Measurements from ENCODE around the gene CDK4. TPM values are rescaled to one million over a fixed set of nuclear protein-coding genes. Genes with fewer than 3 reads are reported as not detected.
A peak's percentile ranks its signal among the peaks of the same experiment; 100 is the strongest.

Gene CDK4
- total and polyA plus RNA-seq, 4 donors, result 62.9 to 142 (median 127) TPM

DNA sequence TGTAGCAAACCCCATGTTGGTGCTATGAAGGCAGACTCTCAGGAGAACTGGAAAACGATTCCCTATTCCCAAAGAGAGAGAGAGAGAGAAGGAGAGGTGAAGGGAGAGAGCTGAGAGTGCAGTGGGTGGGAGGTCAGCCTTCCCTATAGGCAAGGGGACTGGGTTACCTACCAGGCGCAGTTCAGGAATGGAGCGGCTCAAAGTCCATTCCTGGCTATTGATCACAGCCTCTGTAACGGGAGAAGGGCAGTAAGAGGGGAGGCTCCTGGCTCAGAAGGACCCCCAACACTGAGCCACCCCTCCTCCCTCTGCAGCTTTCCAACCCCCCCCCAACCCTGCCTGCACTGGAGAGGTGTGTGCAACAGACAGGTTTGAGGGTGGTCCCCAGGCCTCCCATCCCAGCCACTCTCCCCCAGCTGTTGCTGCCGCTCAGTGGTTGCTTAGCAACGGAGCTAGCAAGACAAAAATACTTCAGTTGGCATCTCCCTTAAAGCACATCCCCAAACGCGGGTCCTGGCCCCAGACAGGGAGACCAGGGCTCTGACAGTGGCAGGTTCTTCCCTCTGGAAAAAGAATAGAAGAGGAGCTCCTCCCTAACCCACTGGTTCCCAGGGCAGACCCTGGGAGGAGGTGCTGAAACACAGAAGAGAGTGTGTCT, 16.8 kb downstream of the CDK4 start:
- Histone ChIP-seq H3K4me1 (ENCODE audit: control insufficient read depth, insufficient read depth, low read length) (peaks cover 44% of the 10 kb centered on the region), H3K27ac (ENCODE audit: low read depth, low read length) (no peak overlapping the region), H3K27me3 (ENCODE audit: control insufficient read depth, insufficient read depth, low read length) (peaks cover 72% of the 10 kb centered on the region), H3K36me3 (ENCODE audit: control insufficient read depth, insufficient read depth, low read length) (peaks cover 43% of the 10 kb centered on the region), H3K4me3 (ENCODE audit: low read depth, low read length) (peak overlapping the region; percentile 11), H3K9me3 (ENCODE audit: control insufficient read depth, insufficient read depth, low read length) (no peaks in the 10 kb centered on the region)
- DNase-seq (ENCODE audit: low read depth in 4 of 6, low spot score in 6 of 6), result peak in 2 of 6 donors; percentile 66 to 82
- WGBS (ENCODE audit: insufficient coverage), result no CpG with 5 or more reads among the region's 8 CpGs

DNA sequence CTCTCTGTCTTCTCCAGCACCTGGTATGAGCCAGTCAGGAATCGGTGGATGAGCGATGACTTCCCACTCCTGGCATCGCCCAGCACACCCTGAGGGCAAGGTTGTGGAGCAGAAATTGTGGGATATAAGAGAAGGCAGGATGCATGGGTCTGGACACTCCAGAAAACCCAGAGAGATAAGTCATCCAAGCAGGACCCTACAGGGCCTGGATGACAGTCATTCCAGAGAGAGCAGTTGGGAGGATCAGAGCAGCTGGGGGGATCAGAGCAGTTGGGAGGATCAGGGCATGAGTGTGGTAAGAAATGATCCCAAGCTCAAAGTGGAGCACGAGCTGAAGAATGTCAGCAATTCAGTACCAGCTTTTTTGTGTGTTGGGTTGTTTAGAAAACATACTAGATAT, 17.5 kb downstream of the CDK4 start:
- H3K4me3 ChIP-seq (ENCODE audit: low read depth, low read length), result no peak overlapping the region
- H3K27me3 ChIP-seq (ENCODE audit: control insufficient read depth, insufficient read depth, low read length), result peaks cover 65% of the 10 kb centered on the region
- WGBS (ENCODE audit: insufficient coverage), result 88% methylated on average over 2 of the region's 4 CpGs
- DNase-seq (ENCODE audit: low read depth in 4 of 6, low spot score in 6 of 6), result no peak
- peaks cover 46% of the 10 kb centered on the region for H3K36me3 ChIP-seq (ENCODE audit: control insufficient read depth, insufficient read depth, low read length)
- H3K27ac ChIP-seq (ENCODE audit: low read depth, low read length), result no peak overlapping the region
- peaks cover 37% of the 10 kb centered on the region for H3K4me1 ChIP-seq (ENCODE audit: control insufficient read depth, insufficient read depth, low read length)
- H3K9me3 ChIP-seq (ENCODE audit: control insufficient read depth, insufficient read depth, low read length), result no peaks in the 10 kb centered on the region

DNA sequence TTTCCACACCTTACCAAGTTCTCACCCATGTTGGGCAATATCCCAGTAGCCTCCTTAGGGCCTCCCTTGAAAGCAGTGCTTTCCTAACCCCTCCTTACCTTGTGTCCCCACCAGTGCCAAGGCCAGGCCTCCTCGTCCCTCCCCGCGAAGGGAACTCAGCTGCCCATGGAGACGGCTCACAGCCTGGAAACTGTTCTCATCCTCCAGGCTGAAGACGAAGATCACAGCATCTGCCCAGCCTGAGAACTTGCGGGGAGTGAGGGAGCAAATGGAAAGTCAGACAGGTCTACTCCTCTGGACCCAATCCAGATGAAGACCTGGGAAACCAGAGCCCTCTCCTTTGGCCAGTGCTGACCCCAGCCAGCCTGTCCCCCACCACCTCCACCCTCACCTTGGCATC, 18.2 kb downstream of the CDK4 start:
- 69% methylated on average over 6 of the region's 6 CpGs for WGBS (ENCODE audit: insufficient coverage)
- Histone ChIP-seq H3K27ac (ENCODE audit: low read depth, low read length) (no peak overlapping the region), H3K27me3 (ENCODE audit: control insufficient read depth, insufficient read depth, low read length) (peaks cover 60% of the 10 kb centered on the region), H3K4me1 (ENCODE audit: control insufficient read depth, insufficient read depth, low read length) (peaks cover 31% of the 10 kb centered on the region), H3K36me3 (ENCODE audit: control insufficient read depth, insufficient read depth, low read length) (peaks cover 51% of the 10 kb centered on the region), H3K9me3 (ENCODE audit: control insufficient read depth, insufficient read depth, low read length) (no peaks in the 10 kb centered on the region), H3K4me3 (ENCODE audit: low read depth, low read length) (no peak overlapping the region)
- DNase-seq (ENCODE audit: low read depth in 4 of 6, low spot score in 6 of 6), result no peak

DNA sequence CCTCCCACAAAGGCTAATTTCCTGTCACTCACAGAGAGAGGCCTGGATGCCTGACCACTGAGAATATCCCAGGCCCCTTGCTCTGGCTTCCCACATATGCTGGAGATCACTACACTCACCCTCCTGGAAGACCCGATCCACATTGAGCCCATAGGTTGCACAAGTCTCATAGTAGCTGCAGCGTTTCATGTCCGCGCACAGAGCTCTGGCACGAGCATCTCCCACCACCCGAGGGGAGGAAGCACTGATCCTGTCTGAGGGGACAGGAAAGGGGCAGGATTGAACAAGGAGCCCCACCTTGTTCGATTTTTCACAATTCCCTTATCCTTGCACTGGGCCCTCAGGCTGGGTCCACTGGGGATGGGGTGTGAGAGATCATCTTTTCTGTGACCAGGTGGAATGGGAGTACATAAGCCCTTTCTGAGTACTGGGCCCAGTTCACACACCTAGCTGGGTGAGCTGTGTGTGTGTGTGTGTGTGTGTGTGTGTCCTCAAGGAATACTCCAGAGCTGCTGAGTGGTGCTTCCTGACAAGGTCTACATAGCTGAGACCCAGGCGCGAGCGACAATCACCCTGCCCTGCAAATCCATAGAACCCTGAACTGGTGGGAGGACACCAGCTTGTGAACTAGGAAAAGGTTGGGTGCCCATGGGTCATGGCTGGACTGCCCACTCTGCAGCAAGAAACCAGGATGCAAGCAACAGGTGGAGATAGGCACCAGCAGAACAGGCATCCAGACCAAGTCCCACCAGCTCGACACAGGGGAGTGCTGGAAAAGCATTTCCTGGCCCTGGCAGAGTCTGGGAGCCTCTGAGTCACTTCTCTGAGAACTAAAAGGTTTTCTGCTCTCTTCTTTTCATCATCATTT, 19.1 kb downstream of the CDK4 start:
- peaks cover 25% of the 10 kb centered on the region for H3K4me1 ChIP-seq (ENCODE audit: control insufficient read depth, insufficient read depth, low read length)
- no peak overlapping the region for H3K27ac ChIP-seq (ENCODE audit: low read depth, low read length)
- 69% methylated on average over 3 of the region's 11 CpGs for WGBS (ENCODE audit: insufficient coverage)
- H3K27me3 ChIP-seq (ENCODE audit: control insufficient read depth, insufficient read depth, low read length), result peaks cover 54% of the 10 kb centered on the region
- H3K4me3 ChIP-seq (ENCODE audit: low read depth, low read length), result no peak overlapping the region
- H3K9me3 ChIP-seq (ENCODE audit: control insufficient read depth, insufficient read depth, low read length), result no peaks in the 10 kb centered on the region
- no peak for DNase-seq (ENCODE audit: low read depth in 4 of 6, low spot score in 6 of 6)
- peaks cover 58% of the 10 kb centered on the region for H3K36me3 ChIP-seq (ENCODE audit: control insufficient read depth, insufficient read depth, low read length)

DNA sequence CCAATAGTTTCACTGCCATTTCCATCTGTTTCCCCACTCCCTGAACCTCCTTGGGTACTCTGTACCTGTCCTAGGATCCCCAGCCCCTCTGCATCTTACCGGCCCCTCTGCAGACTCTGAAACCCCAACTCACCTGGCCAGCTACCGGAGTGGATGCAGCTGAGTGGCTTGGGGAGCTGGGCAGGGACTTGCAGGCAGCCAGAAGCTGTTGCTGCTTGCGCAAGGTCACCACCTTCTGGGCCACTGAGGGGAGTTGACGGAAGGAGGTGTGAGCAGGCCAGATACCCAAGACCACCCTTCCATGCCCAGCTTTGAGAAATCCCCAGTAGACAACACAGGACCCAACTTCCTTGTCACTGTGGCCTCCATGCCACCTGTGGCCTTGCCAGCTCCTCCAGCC, 19.8 kb downstream of the CDK4 start:
- H3K27ac ChIP-seq (ENCODE audit: low read depth, low read length), result no peak overlapping the region
- DNase-seq (ENCODE audit: low read depth in 4 of 6, low spot score in 6 of 6), result no peak
- no peaks in the 10 kb centered on the region for H3K9me3 ChIP-seq (ENCODE audit: control insufficient read depth, insufficient read depth, low read length)
- H3K27me3 ChIP-seq (ENCODE audit: control insufficient read depth, insufficient read depth, low read length), result peaks cover 56% of the 10 kb centered on the region
- H3K4me1 ChIP-seq (ENCODE audit: control insufficient read depth, insufficient read depth, low read length), result peaks cover 27% of the 10 kb centered on the region
- H3K4me3 ChIP-seq (ENCODE audit: low read depth, low read length), result no peak overlapping the region
- 67% methylated on average over 4 of the region's 4 CpGs for WGBS (ENCODE audit: insufficient coverage)
- H3K36me3 ChIP-seq (ENCODE audit: control insufficient read depth, insufficient read depth, low read length), result peaks cover 64% of the 10 kb centered on the region

DNA sequence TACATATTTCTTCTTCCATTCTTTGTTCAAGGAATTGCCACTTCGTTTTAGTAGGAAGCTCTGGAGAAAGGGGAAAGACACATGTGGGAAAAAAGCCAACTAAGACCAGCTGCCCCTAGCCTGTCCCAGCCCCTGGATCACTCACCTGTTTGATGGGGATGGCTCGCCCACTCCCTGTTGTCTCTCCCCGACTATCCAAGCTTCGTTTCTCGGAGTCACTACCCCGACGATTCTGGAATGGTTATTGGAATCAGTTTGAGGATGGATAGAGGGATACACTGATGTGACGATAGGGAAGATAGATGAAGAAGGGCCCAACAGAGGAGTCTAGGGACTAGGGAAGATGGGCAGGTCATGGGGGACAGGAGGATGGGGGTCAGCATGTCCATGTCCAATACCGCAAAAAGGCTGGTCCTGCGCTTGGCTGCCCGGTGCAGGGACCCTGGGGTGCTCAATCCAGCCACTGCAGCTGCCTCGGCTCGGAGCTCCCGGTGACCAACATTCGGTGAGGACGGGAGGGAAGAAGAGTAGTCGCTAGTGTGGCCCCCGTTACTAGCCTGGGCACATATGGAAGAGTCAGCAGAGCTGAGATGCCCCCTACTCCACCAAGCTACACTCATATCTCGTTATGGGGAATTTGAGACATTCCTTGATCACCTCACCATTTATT, 20.6 kb downstream of the CDK4 start:
- H3K4me3 ChIP-seq (ENCODE audit: low read depth, low read length), result no peak overlapping the region
- no peak for DNase-seq (ENCODE audit: low read depth in 4 of 6, low spot score in 6 of 6)
- H3K4me1 ChIP-seq (ENCODE audit: control insufficient read depth, insufficient read depth, low read length), result peaks cover 27% of the 10 kb centered on the region
- H3K27ac ChIP-seq (ENCODE audit: low read depth, low read length), result no peak overlapping the region
- H3K27me3 ChIP-seq (ENCODE audit: control insufficient read depth, insufficient read depth, low read length), result peaks cover 55% of the 10 kb centered on the region
- peaks cover 66% of the 10 kb centered on the region for H3K36me3 ChIP-seq (ENCODE audit: control insufficient read depth, insufficient read depth, low read length)
- WGBS (ENCODE audit: insufficient coverage), result 74% methylated on average over 12 of the region's 19 CpGs
- no peaks in the 10 kb centered on the region for H3K9me3 ChIP-seq (ENCODE audit: control insufficient read depth, insufficient read depth, low read length)

DNA sequence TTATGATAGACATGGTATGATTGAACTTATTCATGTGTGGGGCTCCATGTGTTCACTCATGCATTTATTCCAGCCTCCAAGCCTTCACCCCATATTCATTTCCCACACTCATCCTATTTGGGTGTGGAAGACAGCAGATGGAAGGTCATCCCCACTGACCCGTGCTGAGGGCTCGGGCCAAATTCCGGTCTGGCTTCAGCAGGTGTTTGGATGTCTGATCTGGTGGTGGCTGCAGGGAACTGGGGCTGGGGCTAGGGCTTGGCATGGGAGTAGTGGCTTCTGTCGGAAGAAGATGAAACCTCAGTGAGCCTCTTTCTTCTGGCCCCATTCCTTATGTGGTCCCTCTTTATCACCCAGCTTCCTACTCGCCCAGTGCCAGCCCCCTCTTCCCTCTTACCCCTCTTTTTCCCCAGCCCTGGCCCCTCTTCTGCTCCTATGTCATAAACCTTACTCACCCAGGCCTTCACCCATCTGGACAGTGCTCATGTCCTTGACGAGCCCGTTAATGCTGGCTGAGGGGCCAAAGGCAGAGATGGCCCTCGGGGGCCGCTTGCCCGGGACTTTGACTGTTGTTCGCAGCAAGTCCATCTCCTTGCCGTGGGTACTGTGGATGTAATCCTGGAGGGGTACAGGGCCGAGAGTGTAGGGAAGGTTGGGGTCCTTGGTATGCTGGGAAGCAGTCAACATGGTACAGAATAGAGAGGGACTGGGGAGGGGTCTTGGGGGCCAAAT, 21.6 kb downstream of the CDK4 start:
- peaks cover 26% of the 10 kb centered on the region for H3K4me1 ChIP-seq (ENCODE audit: control insufficient read depth, insufficient read depth, low read length)
- WGBS (ENCODE audit: insufficient coverage), result 74% methylated on average over 7 of the region's 13 CpGs
- H3K36me3 ChIP-seq (ENCODE audit: control insufficient read depth, insufficient read depth, low read length), result peaks cover 72% of the 10 kb centered on the region

DNA sequence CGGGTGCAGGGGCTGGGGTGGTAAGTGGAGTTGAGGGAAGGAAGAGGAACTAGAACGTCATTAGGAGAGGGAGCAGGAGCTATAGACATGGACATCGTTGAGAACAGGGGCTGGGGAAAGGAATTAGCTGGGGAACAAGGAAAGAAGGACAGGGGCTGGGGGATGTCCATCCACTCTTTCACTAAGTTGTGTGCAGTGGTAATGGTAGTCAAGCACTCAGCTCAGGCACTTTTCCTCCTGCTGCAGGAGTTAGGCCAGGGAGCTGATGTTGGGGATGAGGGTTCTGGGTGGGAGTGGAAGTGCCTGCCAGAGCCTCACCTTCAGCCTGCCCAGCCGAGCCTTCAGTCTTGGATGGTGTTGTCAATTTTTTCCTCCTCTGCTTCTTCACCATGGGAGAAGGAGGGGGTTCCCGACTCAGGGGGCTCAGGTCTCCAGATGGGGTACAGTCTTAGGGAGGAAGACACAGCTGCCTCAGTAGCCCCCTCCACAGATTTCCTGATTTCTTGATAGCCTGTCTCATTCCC, 22.7 kb downstream of the CDK4 start:
- H3K27me3 ChIP-seq (ENCODE audit: control insufficient read depth, insufficient read depth, low read length), result peaks cover 48% of the 10 kb centered on the region
- peaks cover 75% of the 10 kb centered on the region for H3K36me3 ChIP-seq (ENCODE audit: control insufficient read depth, insufficient read depth, low read length)
- H3K27ac ChIP-seq (ENCODE audit: low read depth, low read length), result no peak overlapping the region
- H3K4me1 ChIP-seq (ENCODE audit: control insufficient read depth, insufficient read depth, low read length), result peaks cover 24% of the 10 kb centered on the region
- no peaks in the 10 kb centered on the region for H3K9me3 ChIP-seq (ENCODE audit: control insufficient read depth, insufficient read depth, low read length)
- DNase-seq (ENCODE audit: low read depth in 4 of 6, low spot score in 6 of 6), result no peak
- H3K4me3 ChIP-seq (ENCODE audit: low read depth, low read length), result no peak overlapping the region
- 30% methylated on average over 3 of the region's 5 CpGs for WGBS (ENCODE audit: insufficient coverage)

More for the DNA sequence above, 21.6 kb downstream of the CDK4 start:
- Histone ChIP-seq H3K4me3 (ENCODE audit: low read depth, low read length) (no peak overlapping the region), H3K27ac (ENCODE audit: low read depth, low read length) (no peak overlapping the region), H3K9me3 (ENCODE audit: control insufficient read depth, insufficient read depth, low read length) (no peaks in the 10 kb centered on the region), H3K27me3 (ENCODE audit: control insufficient read depth, insufficient read depth, low read length) (peaks cover 52% of the 10 kb centered on the region)
- DNase-seq (ENCODE audit: low read depth in 4 of 6, low spot score in 6 of 6), result no peak

Measured in spinal cord (tissue), 10 donors.